ENCODE data around the gene TRANK1.

Gene TRANK1

GRCh38 chr3:36833160-36833814, 111.6 kb downstream of the TRANK1 start:
- DNase-seq: no peak

- no peak for DNase-seq
Observed at GRCh38 chr3:36832406-36832805, 112.4 kb downstream of the TRANK1 start.

GRCh38 chr3:36827133-36827532, 117.7 kb downstream of the TRANK1 start:
- no peak for DNase-seq

GRCh38 chr3:36826240-36826639, 118.6 kb downstream of the TRANK1 start:
- DNase-seq: no peak

GRCh38 chr3:36824443-36824842, 120.4 kb downstream of the TRANK1 start:
- no peak for DNase-seq

GRCh38 chr3:36823806-36824205, 121.0 kb downstream of the TRANK1 start:
- DNase-seq: no peak

- DNase-seq: no peak
Observed at GRCh38 chr3:36820083-36820482, 124.8 kb downstream of the TRANK1 start.

- no peak for DNase-seq
Observed at GRCh38 chr3:36817806-36818533, 126.9 kb downstream of the TRANK1 start.

- DNase-seq: no peak
Observed at GRCh38 chr3:36815375-36815774, 129.5 kb downstream of the TRANK1 start.

- DNase-seq: no peak
Observed at GRCh38 chr3:36814776-36815175, 130.1 kb downstream of the TRANK1 start.

- DNase-seq: no peak
Observed at GRCh38 chr3:36814066-36814717, 130.7 kb downstream of the TRANK1 start.

GRCh38 chr3:36813305-36813704, 131.5 kb downstream of the TRANK1 start:
- DNase-seq: no peak

GRCh38 chr3:36812240-36812639, 132.6 kb downstream of the TRANK1 start:
- DNase-seq: no peak

GRCh38 chr3:36811768-36812167, 133.1 kb downstream of the TRANK1 start:
- DNase-seq: no peak

GRCh38 chr3:36804295-36805055, 140.4 kb downstream of the TRANK1 start:
- no peak for DNase-seq

- no peak for DNase-seq
Observed at GRCh38 chr3:36803091-36803791, 141.6 kb downstream of the TRANK1 start.

GRCh38 chr3:36800533-36801116, 144.2 kb downstream of the TRANK1 start:
- no peak for DNase-seq

- DNase-seq: no peak
Observed at GRCh38 chr3:36796881-36797280, 148.0 kb downstream of the TRANK1 start.

- DNase-seq: no peak
Observed at GRCh38 chr3:36796161-36796560, 148.7 kb downstream of the TRANK1 start.

GRCh38 chr3:36795622-36796021, 149.2 kb downstream of the TRANK1 start:
- no peak for DNase-seq

- DNase-seq: no peak
Observed at GRCh38 chr3:36792342-36792741, 152.5 kb downstream of the TRANK1 start.

- no peak for DNase-seq
Observed at GRCh38 chr3:36790765-36791164, 154.1 kb downstream of the TRANK1 start.

Measured in NCI-H1436 treated with DMSO at 0.1 percent for 48 hours (cell line).